Muscle layer of duodenum (tissue), 2 donors: Measurements from ENCODE around the gene ING3.
A peak's percentile ranks its signal among the peaks of the same experiment; 100 is the strongest.

Source experiments
- H3K27ac ChIP-seq: one replicate; pipeline ENCODE4 v1.7.0; 2013; ENCODE audit warnings: mild to moderate bottlenecking, low read length
- H3K27me3 ChIP-seq: one replicate; pipeline ENCODE4 v1.7.0; 2013; ENCODE audit warnings: low read depth, mild to moderate bottlenecking, control low read depth, low read length
- H3K36me3 ChIP-seq, 2 donors: one replicate each; pipeline ENCODE4 v1.7.0; 2013; ENCODE audit warnings: low read length in 2 of 2, control low read depth in 1 of 2, mild to moderate bottlenecking in 1 of 2; ENCODE audit not compliant: insufficient read depth in 2 of 2, control insufficient read depth in 1 of 2
- H3K4me1 ChIP-seq, 2 donors: one replicate each; pipeline ENCODE4 v1.7.0; 2013; ENCODE audit warnings: low read length in 2 of 2, mild to moderate bottlenecking in 2 of 2, control low read depth in 1 of 2, moderate library complexity in 1 of 2; ENCODE audit not compliant: insufficient read depth in 2 of 2, control insufficient read depth in 1 of 2
- H3K4me3 ChIP-seq, 2 donors: one replicate each; pipeline ENCODE4 v1.7.0; 2013; ENCODE audit warnings: low read length in 2 of 2, low read depth in 1 of 2, mild to moderate bottlenecking in 1 of 2
- H3K9me3 ChIP-seq, 2 donors: one replicate each; pipeline ENCODE4 v1.7.0; 2013; ENCODE audit warnings: low read length in 2 of 2, control low read depth in 1 of 2, mild to moderate bottlenecking in 1 of 2; ENCODE audit not compliant: control insufficient read depth in 1 of 2
- donor health status: healthy.

The ING3 gene

DNA sequence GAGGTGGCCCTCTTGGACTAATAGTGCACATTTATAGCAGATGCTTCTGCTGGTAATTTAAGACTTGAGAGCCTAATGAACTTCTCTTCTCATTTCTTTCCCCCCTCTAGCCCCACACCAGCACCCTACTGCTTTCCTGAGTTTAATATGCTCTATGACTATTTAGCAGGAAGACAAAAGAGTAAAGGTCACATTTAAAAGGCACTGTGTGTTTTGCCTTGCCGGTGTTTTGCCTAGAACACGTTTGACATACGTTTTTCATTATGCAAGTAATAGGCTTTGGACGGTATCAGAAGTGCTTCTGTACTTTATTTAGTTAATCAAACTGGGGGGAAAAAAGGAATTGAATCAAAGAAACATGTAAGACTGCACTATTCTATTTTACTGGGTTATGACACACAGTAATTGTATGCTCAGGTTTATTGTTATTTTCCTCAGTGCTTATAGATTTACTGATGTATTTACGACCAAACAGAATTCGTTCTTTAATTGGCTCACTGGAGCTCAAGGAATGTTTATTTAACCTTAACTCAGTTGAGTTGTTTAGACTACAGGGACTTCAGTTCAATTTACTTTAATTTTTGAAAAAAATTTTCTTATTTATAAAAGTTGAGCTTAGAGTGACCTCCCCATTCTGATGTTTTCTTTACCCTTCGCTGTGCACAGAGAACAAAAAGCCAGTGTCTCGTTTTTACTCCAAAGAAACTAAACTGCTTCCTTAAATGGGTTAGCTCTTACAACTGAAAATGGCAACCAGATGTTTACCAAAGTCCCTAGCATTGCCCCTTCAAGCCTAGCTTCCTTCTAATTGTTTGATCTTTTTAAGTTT, 73.3 kb downstream of the ING3 start:
- peaks cover 4 to 25% of the 10 kb centered on the region in 2 donors for H3K4me1 ChIP-seq
- no peaks in the 10 kb centered on the region for H3K9me3 ChIP-seq
- no peaks in the 10 kb centered on the region for H3K36me3 ChIP-seq
- no peak overlapping the region for H3K4me3 ChIP-seq
- peak overlapping the region; percentile 56 for H3K27ac ChIP-seq
- H3K27me3 ChIP-seq = no peaks in the 10 kb centered on the region

- H3K27ac ChIP-seq = peak overlapping the region; percentile 56
- no peaks in the 10 kb centered on the region for H3K9me3 ChIP-seq
- no peaks in the 10 kb centered on the region for H3K27me3 ChIP-seq
- H3K4me3 ChIP-seq = no peak overlapping the region
- H3K36me3 ChIP-seq = no peaks in the 10 kb centered on the region
- peaks cover 4 to 21% of the 10 kb centered on the region in 2 donors for H3K4me1 ChIP-seq
Observed at GRCh38 chr7:121024611-121025010, 74.0 kb downstream of the ING3 start.

- Histone ChIP-seq H3K27ac (no peak overlapping the region), H3K4me1 (peaks cover 4 to 21% of the 10 kb centered on the region in 2 donors), H3K27me3 (no peaks in the 10 kb centered on the region), H3K4me3 (no peak overlapping the region), H3K36me3 (no peaks in the 10 kb centered on the region), H3K9me3 (no peaks in the 10 kb centered on the region)
Observed at GRCh38 chr7:121026159-121026558, 75.6 kb downstream of the ING3 start.

DNA sequence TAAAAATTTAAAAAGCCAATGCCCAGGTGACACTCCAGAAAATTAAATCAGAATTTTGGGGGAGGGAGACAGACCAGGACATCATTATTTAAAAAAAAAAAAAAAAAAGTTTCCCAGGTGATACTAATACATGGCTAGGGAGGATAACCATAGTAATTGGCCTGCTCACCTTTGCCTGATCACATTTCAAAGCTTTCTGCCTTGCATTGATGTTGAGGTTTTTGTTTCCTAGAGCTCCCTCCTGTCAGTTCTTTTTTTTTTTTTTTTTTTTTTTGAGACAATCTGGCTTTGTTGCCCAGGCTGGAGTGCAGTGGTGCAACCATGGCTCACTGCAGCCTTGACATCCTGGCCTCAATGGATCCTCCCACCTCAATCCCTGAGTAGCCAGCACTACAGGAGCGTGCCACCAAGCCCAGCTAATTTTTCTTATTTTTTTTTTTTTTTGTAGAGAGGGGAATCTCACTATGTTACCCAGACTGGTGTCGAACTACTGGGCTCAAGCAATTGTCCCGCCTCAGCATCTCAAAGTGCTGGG, 76.1 kb downstream of the ING3 start:
- H3K36me3 ChIP-seq = no peaks in the 10 kb centered on the region
- H3K4me1 ChIP-seq = peaks cover 4 to 21% of the 10 kb centered on the region in 2 donors
- H3K9me3 ChIP-seq = no peaks in the 10 kb centered on the region
- no peaks in the 10 kb centered on the region for H3K27me3 ChIP-seq
- H3K27ac ChIP-seq = no peak overlapping the region
- H3K4me3 ChIP-seq = no peak overlapping the region
